Muscle layer of duodenum (tissue), 2 donors: ENCODE data around the gene ARNT2.

Source experiments
- H3K27ac ChIP-seq: one replicate; pipeline ENCODE4 v1.7.0; 2013; ENCODE audit warnings: mild to moderate bottlenecking, low read length
- H3K27me3 ChIP-seq: one replicate; pipeline ENCODE4 v1.7.0; 2013; ENCODE audit warnings: low read depth, mild to moderate bottlenecking, control low read depth, low read length
- H3K36me3 ChIP-seq, 2 donors: one replicate each; pipeline ENCODE4 v1.7.0; 2013; ENCODE audit warnings: low read length in 2 of 2, control low read depth in 1 of 2, mild to moderate bottlenecking in 1 of 2; ENCODE audit not compliant: insufficient read depth in 2 of 2, control insufficient read depth in 1 of 2
- H3K4me1 ChIP-seq, 2 donors: one replicate each; pipeline ENCODE4 v1.7.0; 2013; ENCODE audit warnings: low read length in 2 of 2, mild to moderate bottlenecking in 2 of 2, control low read depth in 1 of 2, moderate library complexity in 1 of 2; ENCODE audit not compliant: insufficient read depth in 2 of 2, control insufficient read depth in 1 of 2
- H3K4me3 ChIP-seq, 2 donors: one replicate each; pipeline ENCODE4 v1.7.0; 2013; ENCODE audit warnings: low read length in 2 of 2, low read depth in 1 of 2, mild to moderate bottlenecking in 1 of 2
- H3K9me3 ChIP-seq, 2 donors: one replicate each; pipeline ENCODE4 v1.7.0; 2013; ENCODE audit warnings: low read length in 2 of 2, control low read depth in 1 of 2, mild to moderate bottlenecking in 1 of 2; ENCODE audit not compliant: control insufficient read depth in 1 of 2
- donor health status: healthy.

Gene ARNT2

DNA sequence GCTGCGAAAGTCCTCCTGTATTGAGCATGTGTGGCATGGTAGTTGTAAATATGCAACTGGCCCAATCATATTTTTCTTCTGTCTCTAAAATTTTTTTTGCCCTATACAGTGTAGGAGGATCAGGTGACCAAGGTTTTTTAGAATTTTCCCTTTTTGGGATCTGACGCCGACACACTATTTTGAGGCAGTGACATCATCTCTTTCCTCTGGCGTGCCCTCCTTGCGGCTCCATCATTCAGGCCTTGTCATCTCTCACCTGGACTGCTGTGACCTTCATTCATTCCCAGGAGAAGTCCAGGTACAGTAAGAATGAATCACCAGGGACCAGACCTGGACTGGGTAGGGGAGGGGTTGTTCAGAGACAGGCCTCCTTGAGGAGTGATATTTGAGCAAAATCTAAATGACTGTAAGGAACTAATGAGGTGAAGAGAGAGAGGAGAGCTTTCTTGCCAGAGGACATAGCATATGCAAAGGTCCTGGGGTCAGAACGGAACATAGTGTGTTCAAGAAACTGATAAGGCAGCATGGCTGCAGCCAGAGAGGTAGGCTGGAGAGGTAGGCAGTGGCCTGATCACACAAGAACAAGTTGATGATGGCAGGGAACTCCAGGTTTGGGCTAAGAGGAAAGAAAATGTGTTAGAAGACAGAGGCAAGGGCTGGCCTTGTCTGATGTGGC lies 38.7 kb downstream of the ARNT2 start:
- Histone ChIP-seq H3K36me3 (no peaks in the 10 kb centered on the region), H3K9me3 (no peaks in the 10 kb centered on the region), H3K27ac (no peak overlapping the region), H3K27me3 (no peaks in the 10 kb centered on the region), H3K4me1 (no peaks in the 10 kb centered on the region), H3K4me3 (no peak overlapping the region)

DNA sequence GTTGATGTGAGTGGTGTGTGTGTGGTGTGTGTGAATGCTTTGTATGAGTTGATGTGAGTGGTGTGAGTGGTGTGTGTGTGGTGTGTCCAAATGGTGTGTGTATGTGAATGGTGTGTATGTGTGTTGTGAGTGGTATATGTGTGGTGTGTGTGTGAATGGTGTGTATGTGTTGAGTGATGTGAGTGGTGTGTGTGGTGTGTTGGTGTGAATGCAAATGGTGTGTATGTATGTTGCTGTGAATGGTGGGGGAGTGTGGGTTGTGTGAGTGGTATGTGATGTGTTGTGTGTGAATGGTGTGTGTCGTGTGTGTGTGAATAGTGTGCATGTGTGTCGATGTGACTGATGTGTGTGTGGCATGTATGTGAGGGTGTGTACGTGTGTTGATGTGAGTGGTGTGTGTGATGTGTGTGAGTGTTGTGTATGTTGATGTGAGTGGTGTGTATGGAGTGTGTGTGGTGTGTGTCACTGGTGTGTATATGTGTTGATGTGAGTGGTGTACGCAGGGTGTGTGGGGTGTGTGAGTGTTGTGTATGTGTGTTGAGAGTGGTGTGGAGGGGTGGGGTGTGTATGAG lies 40.6 kb downstream of the ARNT2 start:
- H3K36me3 ChIP-seq, result no peaks in the 10 kb centered on the region
- H3K9me3 ChIP-seq, result no peaks in the 10 kb centered on the region
- H3K27ac ChIP-seq, result no peak overlapping the region
- no peaks in the 10 kb centered on the region for H3K27me3 ChIP-seq
- no peak overlapping the region for H3K4me3 ChIP-seq
- no peaks in the 10 kb centered on the region for H3K4me1 ChIP-seq

DNA sequence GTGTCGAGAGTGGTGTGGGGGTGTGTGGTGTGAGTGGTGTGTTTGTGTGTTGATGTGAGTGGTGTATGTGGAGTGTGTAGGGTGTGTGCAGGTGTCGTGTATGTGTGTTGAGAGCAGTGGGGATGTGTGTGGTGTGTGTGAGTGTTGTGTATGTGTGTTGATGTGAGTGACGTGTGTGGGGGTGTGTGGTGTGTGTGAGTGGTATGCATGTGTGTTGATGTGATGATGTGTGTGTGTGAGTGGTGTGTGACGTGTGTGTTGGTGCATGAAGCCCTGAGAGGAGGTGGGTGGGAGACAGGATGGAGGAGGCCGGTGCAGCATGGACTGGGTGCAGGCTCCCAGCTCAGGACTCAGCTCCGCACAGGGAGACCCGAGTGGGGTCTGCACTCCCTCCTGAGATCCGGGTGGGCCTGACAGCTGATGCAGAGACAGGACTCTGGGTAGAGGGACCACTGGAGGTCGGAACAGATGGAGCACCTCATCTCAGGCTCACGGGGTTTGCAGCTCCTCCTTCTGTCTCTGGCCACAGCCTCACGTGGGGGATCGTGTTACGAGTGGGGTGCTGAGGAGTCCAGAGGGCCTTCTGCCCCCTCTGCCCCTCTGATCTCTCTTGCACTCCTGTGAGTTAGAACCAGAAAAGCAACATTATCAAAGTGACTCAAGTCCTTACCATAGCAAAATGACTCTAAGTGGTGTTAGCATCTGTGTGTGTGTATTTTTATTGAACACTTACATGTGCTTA lies 41.3 kb downstream of the ARNT2 start:
- Histone ChIP-seq H3K9me3 (no peaks in the 10 kb centered on the region), H3K27me3 (no peaks in the 10 kb centered on the region), H3K4me1 (no peaks in the 10 kb centered on the region), H3K4me3 (no peak overlapping the region), H3K27ac (no peak overlapping the region), H3K36me3 (no peaks in the 10 kb centered on the region)

DNA sequence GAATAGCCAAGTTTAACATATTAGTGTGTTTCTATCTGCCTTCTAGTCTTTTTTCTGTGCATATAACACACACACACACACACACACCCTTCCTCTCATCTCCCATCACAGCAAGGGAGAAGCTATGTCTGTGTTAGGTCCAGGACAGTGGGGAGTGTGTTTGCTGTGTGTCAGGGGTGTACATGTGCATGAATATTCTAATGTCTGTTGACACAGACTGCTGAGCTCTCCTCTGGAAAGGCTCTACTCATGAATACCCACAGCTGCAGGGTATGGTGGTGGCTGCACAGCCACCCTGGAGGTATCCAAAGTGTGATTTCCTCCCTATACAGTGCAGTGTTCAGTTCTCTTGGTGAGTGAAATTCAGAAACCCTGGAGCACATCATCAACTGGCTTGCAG lies 42.9 kb downstream of the ARNT2 start:
- Histone ChIP-seq H3K4me1 (no peaks in the 10 kb centered on the region), H3K36me3 (no peaks in the 10 kb centered on the region), H3K27ac (no peak overlapping the region), H3K4me3 (no peak overlapping the region), H3K9me3 (no peaks in the 10 kb centered on the region), H3K27me3 (no peaks in the 10 kb centered on the region)

DNA sequence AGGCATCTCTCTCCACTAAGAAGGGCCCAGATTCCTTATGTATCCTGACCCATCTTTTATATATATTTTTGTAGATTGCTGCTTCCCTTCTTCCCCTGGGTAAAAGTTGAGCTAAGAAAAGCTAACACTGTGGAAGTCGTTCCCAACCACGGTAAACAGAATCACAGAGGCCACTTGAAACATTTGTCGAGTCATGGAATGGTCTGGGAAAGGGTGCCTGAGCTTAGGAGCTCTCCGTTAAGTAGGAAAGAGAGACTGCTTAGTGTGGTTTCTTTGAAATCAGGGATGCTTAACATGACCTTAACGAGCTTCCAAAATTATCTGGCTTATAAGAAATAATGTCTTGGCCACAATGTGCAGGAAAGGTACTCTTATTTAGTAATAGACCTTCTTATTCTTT lies 45.6 kb downstream of the ARNT2 start:
- H3K27me3 ChIP-seq, result no peaks in the 10 kb centered on the region
- no peaks in the 10 kb centered on the region for H3K36me3 ChIP-seq
- H3K4me3 ChIP-seq, result no peak overlapping the region
- no peak overlapping the region for H3K27ac ChIP-seq
- H3K4me1 ChIP-seq, result peaks cover 0 to 5% of the 10 kb centered on the region in 2 donors
- H3K9me3 ChIP-seq, result no peaks in the 10 kb centered on the region

DNA sequence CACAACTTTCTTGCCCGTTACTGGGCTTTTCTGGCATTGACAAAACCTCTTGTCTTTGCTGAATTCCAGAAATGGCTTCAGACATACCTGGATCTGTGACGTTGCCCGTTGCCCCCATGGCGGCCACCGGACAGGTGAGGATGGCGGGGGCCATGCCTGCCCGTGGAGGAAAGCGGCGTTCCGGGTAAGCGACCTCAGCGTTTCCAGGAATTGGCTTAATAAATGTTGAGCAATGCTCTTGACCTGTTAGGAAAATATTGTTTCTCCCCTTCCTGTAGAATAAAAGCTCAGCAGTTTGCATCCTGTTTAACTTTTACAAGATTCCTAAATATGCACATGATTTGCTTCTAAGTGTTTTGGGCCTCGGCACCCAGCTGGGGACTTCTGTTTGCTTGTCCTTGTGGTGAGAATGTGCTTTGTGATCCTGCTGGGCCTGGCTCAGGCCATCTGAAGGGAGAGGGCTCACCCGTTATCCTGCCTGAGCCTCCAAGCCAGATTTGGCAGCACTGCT lies 46.7 kb downstream of the ARNT2 start:
- Histone ChIP-seq H3K4me3 (no peak overlapping the region), H3K27ac (no peak overlapping the region), H3K27me3 (no peaks in the 10 kb centered on the region), H3K36me3 (no peaks in the 10 kb centered on the region), H3K4me1 (peaks cover 0 to 13% of the 10 kb centered on the region in 2 donors), H3K9me3 (no peaks in the 10 kb centered on the region)

DNA sequence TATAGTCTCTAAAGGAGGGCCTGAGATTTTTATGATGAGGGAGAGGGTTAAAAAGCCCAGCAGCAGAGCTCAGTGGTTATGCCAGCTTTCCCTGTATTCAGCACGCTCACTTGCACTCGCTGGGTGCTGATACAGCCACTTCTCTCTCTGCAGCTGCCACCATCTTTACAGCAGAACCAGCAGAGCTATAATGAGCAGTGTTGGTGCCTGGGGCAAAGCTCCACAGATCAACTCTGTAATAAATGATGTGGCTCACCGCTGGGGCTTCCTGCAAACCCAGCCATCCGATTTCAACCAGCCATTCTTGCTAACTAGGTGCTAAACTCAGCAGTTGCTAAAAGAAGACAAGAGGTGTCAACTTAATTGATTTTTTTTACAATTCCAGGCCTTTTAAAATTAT lies 48.0 kb downstream of the ARNT2 start:
- H3K4me3 ChIP-seq, result no peak overlapping the region
- H3K27ac ChIP-seq, result no peak overlapping the region
- no peaks in the 10 kb centered on the region for H3K9me3 ChIP-seq
- H3K27me3 ChIP-seq, result no peaks in the 10 kb centered on the region
- H3K36me3 ChIP-seq, result no peaks in the 10 kb centered on the region
- H3K4me1 ChIP-seq, result peaks cover 0 to 21% of the 10 kb centered on the region in 2 donors

DNA sequence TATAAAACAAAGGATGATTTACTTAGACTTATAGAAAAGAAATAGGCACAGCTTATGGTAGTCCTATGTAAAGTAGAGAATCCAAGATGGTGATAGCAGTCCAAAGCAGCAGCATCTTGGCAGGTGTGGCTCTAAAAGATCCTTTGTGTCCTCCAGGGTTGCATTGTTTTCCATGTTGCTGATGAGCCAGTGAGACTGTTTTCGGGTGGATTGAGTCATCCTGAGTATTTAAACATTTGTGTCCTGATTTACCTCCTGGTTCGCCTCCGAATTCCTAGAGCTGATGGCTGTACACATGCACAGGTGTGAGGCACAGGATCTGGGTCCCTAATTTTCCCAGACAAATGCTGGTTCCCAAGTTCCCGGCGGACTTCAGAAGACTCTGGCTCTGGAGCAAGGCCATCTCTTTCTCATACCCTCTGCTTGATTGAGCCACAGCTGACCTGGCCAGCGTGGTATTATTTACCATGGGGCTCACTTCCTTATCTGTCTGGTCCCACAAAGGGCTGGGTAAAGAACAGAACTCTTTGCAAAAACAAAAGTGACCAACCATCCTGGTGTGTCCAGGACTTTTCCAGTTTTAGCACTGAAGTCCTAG lies 51.0 kb downstream of the ARNT2 start:
- H3K36me3 ChIP-seq, result no peaks in the 10 kb centered on the region
- H3K9me3 ChIP-seq, result no peaks in the 10 kb centered on the region
- H3K4me3 ChIP-seq, result no peak overlapping the region
- peaks cover 0 to 21% of the 10 kb centered on the region in 2 donors for H3K4me1 ChIP-seq
- no peaks in the 10 kb centered on the region for H3K27me3 ChIP-seq
- no peak overlapping the region for H3K27ac ChIP-seq

DNA sequence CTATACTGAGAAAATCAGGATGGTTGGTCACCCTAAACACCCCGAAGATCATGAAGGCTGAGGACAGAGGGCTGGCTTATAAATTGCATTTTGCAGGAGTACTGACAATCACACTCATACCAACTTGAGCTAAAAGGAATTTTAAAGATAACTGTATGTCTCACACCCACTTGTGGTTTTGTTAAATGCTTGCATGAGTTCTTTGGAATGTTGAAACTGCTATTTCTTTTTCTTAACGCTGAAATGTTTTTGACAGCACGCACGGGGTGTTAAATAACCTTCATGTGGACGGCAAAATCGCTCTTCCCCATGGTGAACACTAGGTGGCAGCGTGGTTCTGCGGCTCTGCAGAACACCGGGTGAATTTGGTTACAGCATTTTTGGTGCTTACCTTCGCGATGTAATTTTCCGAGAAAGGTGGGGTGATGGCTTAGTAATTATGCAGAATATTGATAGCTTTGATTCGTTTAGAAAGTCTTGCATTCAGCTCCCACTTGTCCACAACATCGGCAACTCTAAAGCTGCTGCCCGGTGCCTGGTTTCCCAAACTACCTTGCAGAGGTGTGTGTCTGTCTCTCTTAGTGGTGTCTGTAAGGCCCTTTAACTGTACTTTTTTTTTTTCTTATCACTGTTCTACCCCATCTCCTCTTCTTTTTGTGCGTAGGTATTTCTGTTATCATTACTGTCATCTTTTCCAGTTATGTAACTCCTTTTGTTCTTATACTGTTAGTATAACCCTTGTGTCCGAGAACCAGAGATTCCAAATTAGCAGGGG lies 51.7 kb downstream of the ARNT2 start:
- no peaks in the 10 kb centered on the region for H3K27me3 ChIP-seq
- peaks cover 0 to 21% of the 10 kb centered on the region in 2 donors for H3K4me1 ChIP-seq
- H3K9me3 ChIP-seq, result no peaks in the 10 kb centered on the region
- H3K27ac ChIP-seq, result no peak overlapping the region
- no peak overlapping the region for H3K4me3 ChIP-seq
- H3K36me3 ChIP-seq, result no peaks in the 10 kb centered on the region

DNA sequence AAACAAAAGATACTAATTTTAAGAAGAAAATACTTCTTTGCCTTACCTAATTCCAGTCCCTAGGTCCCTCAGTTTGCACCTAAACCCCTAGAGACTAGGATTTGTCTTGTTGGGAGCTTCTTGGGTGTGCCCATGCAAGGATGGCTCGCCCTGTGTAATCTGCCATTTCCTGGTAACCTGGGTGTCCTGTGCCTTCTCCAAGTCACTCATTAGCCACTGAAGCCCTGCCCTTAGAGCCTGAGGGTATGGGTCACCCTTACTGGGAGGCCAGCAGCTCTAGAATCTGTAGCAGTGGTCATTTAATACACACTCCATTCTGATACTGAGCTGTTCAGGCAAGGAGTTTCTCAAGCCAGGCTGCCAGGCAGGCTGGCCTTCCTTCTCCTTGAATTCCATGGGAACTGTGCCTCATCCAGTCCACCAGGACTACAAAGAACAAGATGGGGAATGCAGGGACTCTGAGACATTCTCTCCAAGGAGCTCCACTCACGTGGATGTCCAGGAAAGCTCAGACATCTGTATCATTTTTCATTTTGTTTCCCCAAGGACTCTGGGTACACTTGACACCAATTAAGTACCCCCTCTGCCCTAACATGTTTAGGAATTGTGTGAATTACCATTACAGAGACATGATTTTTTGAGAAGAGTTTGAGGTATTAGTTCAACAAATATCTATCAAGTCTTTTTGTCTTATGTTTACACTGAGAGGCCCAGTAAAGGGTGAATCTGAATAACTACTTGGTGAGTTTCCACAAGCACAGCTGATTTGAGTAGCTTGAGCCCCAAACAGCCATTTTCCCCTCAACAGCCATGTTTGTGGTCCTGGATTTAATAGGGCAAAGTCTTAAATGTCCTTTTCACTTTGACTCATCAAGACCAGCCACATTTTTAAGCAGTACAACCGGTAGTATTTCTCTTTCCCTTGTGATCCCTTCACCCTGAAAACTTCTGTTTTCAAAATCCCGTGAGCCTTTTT lies 52.6 kb downstream of the ARNT2 start:
- H3K4me3 ChIP-seq, result no peak overlapping the region
- H3K36me3 ChIP-seq, result no peaks in the 10 kb centered on the region
- H3K4me1 ChIP-seq, result peaks cover 0 to 21% of the 10 kb centered on the region in 2 donors
- no peaks in the 10 kb centered on the region for H3K9me3 ChIP-seq
- no peaks in the 10 kb centered on the region for H3K27me3 ChIP-seq
- no peak overlapping the region for H3K27ac ChIP-seq
